ENCODE results near the gene C16orf86.

C16orf86 gene

DNA sequence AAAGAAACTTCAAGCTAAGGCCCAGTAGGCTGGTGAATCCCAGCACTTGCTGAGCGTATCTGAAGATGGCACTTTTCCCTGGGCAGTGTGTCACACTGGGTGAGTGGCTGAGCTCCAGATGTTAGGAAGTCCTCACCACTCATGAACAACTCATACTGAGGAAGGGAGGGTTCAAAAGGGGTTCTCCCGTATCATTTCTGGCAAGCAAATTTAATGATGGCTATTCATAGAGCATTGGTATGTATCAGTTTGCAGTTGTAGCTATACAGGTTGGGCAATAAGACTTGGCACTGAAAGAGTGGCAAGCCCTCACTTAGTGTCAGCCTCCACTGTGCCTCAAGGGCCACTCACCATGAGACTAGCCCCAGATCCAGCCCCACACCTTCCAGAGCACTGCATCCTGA, 41.8 kb downstream of the C16orf86 start:
- Histone ChIP-seq H3K4me1 (ENCODE audit: insufficient read depth, low read length) (peaks cover 14% of the 10 kb centered on the region; the same call in 1 of the 2 replicates), H3K9ac (ENCODE audit: low read depth, low read length) (no peak overlapping the region), H3K9me3 (ENCODE audit: control insufficient read depth, insufficient read depth, low read length) (no peaks in the 10 kb centered on the region), H3K36me3 (ENCODE audit: insufficient read depth, low read length) (peaks cover 3% of the 10 kb centered on the region; the same call in 1 of the 2 replicates)

DNA sequence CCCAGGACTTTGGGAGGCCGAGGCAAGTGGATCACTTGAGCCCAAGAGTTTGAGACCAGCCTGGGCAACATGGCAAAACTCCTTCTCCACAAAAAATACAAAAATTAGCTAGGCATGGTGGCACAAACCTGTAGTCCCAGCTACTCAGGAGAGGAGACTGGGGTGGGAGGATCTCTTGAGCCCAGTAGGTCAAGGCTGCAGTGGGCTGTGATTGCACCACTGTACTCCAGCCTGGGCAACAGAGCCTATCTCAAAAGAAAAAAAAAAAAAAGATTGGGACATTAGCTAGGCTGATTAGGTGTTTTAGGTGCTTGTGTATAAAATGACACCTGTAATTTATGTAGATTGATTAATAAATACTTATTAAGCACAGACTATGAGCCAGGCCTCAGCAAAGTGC, 42.4 kb downstream of the C16orf86 start:
- Histone ChIP-seq H3K4me1 (ENCODE audit: insufficient read depth, low read length) (peaks cover 20% of the 10 kb centered on the region; the same call in 1 of the 2 replicates), H3K36me3 (ENCODE audit: insufficient read depth, low read length) (peaks cover 3% of the 10 kb centered on the region; the same call in 1 of the 2 replicates), H3K9me3 (ENCODE audit: control insufficient read depth, insufficient read depth, low read length) (no peaks in the 10 kb centered on the region), H3K9ac (ENCODE audit: low read depth, low read length) (no peak overlapping the region)

GRCh38 chr16:67710607-67711006, 44.0 kb downstream of the C16orf86 start:
- Histone ChIP-seq H3K4me1 (ENCODE audit: insufficient read depth, low read length) (peaks cover 20% of the 10 kb centered on the region; the same call in 1 of the 2 replicates), H3K9ac (ENCODE audit: low read depth, low read length) (no peak overlapping the region), H3K36me3 (ENCODE audit: insufficient read depth, low read length) (peaks cover 3% of the 10 kb centered on the region; the same call in 1 of the 2 replicates), H3K9me3 (ENCODE audit: control insufficient read depth, insufficient read depth, low read length) (no peaks in the 10 kb centered on the region)

- Histone ChIP-seq H3K9me3 (ENCODE audit: control insufficient read depth, insufficient read depth, low read length) (no peaks in the 10 kb centered on the region), H3K9ac (ENCODE audit: low read depth, low read length) (no peak overlapping the region), H3K36me3 (ENCODE audit: insufficient read depth, low read length) (peaks cover 3% of the 10 kb centered on the region; the same call in 1 of the 2 replicates), H3K4me1 (ENCODE audit: insufficient read depth, low read length) (peaks cover 14% of the 10 kb centered on the region; the same call in 1 of the 2 replicates)
Measured at GRCh38 chr16:67713647-67714273, 47.1 kb downstream of the C16orf86 start.

DNA sequence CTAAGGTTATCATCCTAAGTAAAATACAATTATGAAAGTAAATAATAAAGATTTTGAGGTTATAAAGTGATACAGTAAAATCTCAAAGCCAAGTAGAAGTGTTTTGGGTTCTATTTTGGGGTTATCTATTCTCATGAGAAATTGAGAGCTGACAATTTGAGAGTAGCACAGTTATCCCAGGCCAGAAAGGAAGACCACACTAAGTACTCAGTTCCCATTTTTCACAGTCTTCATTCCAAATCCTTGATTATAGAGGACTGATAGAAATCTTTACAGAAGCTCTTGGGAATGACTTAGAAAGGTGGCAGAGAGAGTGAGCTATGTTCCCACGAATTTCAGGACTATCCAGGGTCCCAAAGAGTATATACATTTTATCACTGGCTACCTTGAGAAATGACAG, 47.9 kb downstream of the C16orf86 start:
- Histone ChIP-seq H3K9me3 (ENCODE audit: control insufficient read depth, insufficient read depth, low read length) (no peaks in the 10 kb centered on the region), H3K36me3 (ENCODE audit: insufficient read depth, low read length) (peaks cover 3% of the 10 kb centered on the region; the same call in 1 of the 2 replicates), H3K4me1 (ENCODE audit: insufficient read depth, low read length) (peaks cover 7% of the 10 kb centered on the region; the same call in 1 of the 2 replicates), H3K9ac (ENCODE audit: low read depth, low read length) (no peak overlapping the region)

- Histone ChIP-seq H3K9ac (ENCODE audit: low read depth, low read length) (no peak overlapping the region), H3K9me3 (ENCODE audit: control insufficient read depth, insufficient read depth, low read length) (no peaks in the 10 kb centered on the region), H3K36me3 (ENCODE audit: insufficient read depth, low read length) (peaks cover 3% of the 10 kb centered on the region; the same call in 1 of the 2 replicates), H3K4me1 (ENCODE audit: insufficient read depth, low read length) (peaks cover 15% of the 10 kb centered on the region)
Measured at GRCh38 chr16:67716097-67716496, 49.5 kb downstream of the C16orf86 start.

All from ES-I3 (cell line).